Left ventricle myocardium inferior (tissue), 1 donor: ENCODE measurements around the gene ZNF474. TPM values are rescaled to one million over a fixed set of nuclear protein-coding genes. Genes with fewer than 3 reads are reported as not detected.

ENCODE experiments used
- DNase-seq: peaks from one replicate; pipeline ENCODE4 v3.0.0-alpha.2; 2020
- H3K27ac ChIP-seq: fragments of 200-600 bp; replicated peaks from 2 replicates; pipeline ENCODE4 v1.8.0; 2021
- H3K27me3 ChIP-seq: fragments of 200-600 bp; 2 replicates; pipeline ENCODE4 v1.8.0; 2021; ENCODE audit warnings: low read depth
- H3K36me3 ChIP-seq: fragments of 200-600 bp; 2 replicates; pipeline ENCODE4 v1.8.0; 2021
- H3K4me1 ChIP-seq: fragments of 200-600 bp; 2 replicates; pipeline ENCODE4 v1.8.0; 2021
- H3K4me3 ChIP-seq: fragments of 200-600 bp; 2 replicates; pipeline ENCODE4 v1.8.0; 2021; ENCODE audit warnings: mild to moderate bottlenecking, moderate library complexity
- H3K9me3 ChIP-seq: fragments of 200-600 bp; replicated peaks from 2 replicates; pipeline ENCODE4 v1.8.0; 2021
- CTCF ChIP-seq: fragments of 200-600 bp; IDR thresholded peaks from 2 replicates; pipeline ENCODE4 v1.8.0; 2021; ENCODE audit warnings: antibody characterized with exemption, mild to moderate bottlenecking, borderline replicate concordance
- intact Hi-C: fragments of 100-400 bp; cut with micrococcal nuclease; formaldehyde crosslinking; loops from one replicate; pipeline ENCODE4 v1.11.0; 2022
- total RNA-seq: library from RNA; stranded (reverse); fragmentation: NEBNext Ultra II Directional; extraction: Animal tissue kit (Norgen Biotek cat#: 25700); gene quantifications from one replicate; pipeline ENCODE4 v1.2.1, GENCODE V29; 2021
- donor health status: DM: no; HTN: yes; CAD: no; lungs with severe emphysema.

The ZNF474 gene
- total RNA-seq, 1 donor from 2014 or later, result not detected

GRCh38 chr5:122140900-122141299 is 11.6 kb downstream of the ZNF474 start:
- no peak for DNase-seq
- H3K9me3 ChIP-seq, result no peaks in the 10 kb centered on the region
- intact Hi-C loops, result no loop called here
- no peak for TF ChIP-seq CTCF
- no peaks in the 10 kb centered on the region for H3K27me3 ChIP-seq
- H3K36me3 ChIP-seq, result no peaks in the 10 kb centered on the region
- no peaks in the 10 kb centered on the region for H3K4me1 ChIP-seq
- no peak overlapping the region for H3K27ac ChIP-seq
- no peak overlapping the region for H3K4me3 ChIP-seq

- no peak for TF ChIP-seq CTCF
- DNase-seq, result no peak
- no peaks in the 10 kb centered on the region for H3K9me3 ChIP-seq
- no peaks in the 10 kb centered on the region for H3K4me1 ChIP-seq
- H3K27me3 ChIP-seq, result no peaks in the 10 kb centered on the region
- H3K36me3 ChIP-seq, result no peaks in the 10 kb centered on the region
- no peak overlapping the region for H3K4me3 ChIP-seq
- intact Hi-C loops, result no loop called here
- H3K27ac ChIP-seq, result no peak overlapping the region
These were observed 12.4 kb downstream of the ZNF474 start for GRCh38 chr5:122141751-122142150.

GRCh38 chr5:122142480-122143164 is 13.3 kb downstream of the ZNF474 start:
- no peaks in the 10 kb centered on the region for H3K27me3 ChIP-seq
- no peaks in the 10 kb centered on the region for H3K4me1 ChIP-seq
- no peaks in the 10 kb centered on the region for H3K9me3 ChIP-seq
- no peak overlapping the region for H3K27ac ChIP-seq
- TF ChIP-seq CTCF, result no peak
- H3K36me3 ChIP-seq, result no peaks in the 10 kb centered on the region
- no peak for DNase-seq
- H3K4me3 ChIP-seq, result no peak overlapping the region
- intact Hi-C loops, result no loop called here

- Histone ChIP-seq H3K27ac (no peak overlapping the region), H3K4me1 (no peaks in the 10 kb centered on the region), H3K36me3 (no peaks in the 10 kb centered on the region), H3K27me3 (no peaks in the 10 kb centered on the region), H3K9me3 (no peaks in the 10 kb centered on the region), H3K4me3 (no peak overlapping the region)
- DNase-seq, result no peak
- intact Hi-C loops, result no loop called here
- TF ChIP-seq CTCF, result no peak
These were observed 14.9 kb downstream of the ZNF474 start for GRCh38 chr5:122144236-122144635.

GRCh38 chr5:122145906-122146305 is 16.6 kb downstream of the ZNF474 start:
- Histone ChIP-seq H3K4me3 (no peak overlapping the region), H3K27ac (no peak overlapping the region), H3K36me3 (no peaks in the 10 kb centered on the region), H3K9me3 (no peaks in the 10 kb centered on the region), H3K4me1 (no peaks in the 10 kb centered on the region), H3K27me3 (no peaks in the 10 kb centered on the region)
- intact Hi-C loops, result no loop called here
- DNase-seq, result no peak
- TF ChIP-seq CTCF, result no peak
